OCI-LY3 (cell line): ENCODE data around the gene CLEC2B.

Experiments used
- CTCF ChIP-seq: fragments of 200-600, 300-600 bp; sonication (generic); IDR thresholded peaks from 2 replicates; pipeline ENCODE4 v1.5.1; 2014; ENCODE audit warnings: antibody characterized with exemption, low read length, low read depth
- EZH2phosphoT487 ChIP-seq: fragments of 200-600 bp; shearing (Covaris generic); IDR thresholded peaks from 2 replicates; pipeline ENCODE4 v1.6.1; 2018; ENCODE audit warnings: antibody characterized with exemption, mixed run types, low read depth

DNA sequence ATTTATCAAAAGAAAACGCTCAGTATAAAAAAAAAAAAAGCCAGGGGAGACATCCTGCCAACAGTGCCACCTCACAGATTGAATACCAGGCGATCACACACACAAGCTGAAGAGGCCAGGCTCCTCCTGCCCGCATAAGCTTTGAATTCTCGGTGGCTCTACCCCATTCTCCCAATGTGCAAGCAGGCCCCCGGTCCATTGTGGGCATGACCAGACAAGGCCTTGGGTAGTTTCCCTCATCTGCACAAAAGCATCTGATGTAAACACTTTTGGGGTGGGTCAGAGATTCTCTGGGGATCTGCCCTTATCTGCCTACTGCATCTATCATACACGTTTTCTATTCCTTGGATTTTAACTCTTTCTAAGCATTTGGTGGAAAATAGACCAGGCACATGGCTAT is 28.4 kb upstream of the CLEC2B start:
- TF ChIP-seq CTCF = no peak
- TF ChIP-seq EZH2phosphoT487 = no peak
